Smooth muscle cell (in vitro differentiated cells): Measurements from ENCODE around the gene GRM8. TPM values are rescaled to one million over a fixed set of nuclear protein-coding genes. Genes with fewer than 3 reads are reported as not detected.

Experiments
- DNase-seq: peaks from one replicate; lab custom pipeline; 2025; ENCODE audit not compliant: unreplicated experiment; lab: John Stamatoyannopoulos, UW
- H2AFZ ChIP-seq: fragments of 200-600 bp; sonication (generic); 2 replicates; pipeline ENCODE4 v1.6.0; 2016; ENCODE audit warnings: antibody characterized with exemption, low read depth, mild to moderate bottlenecking
- H3F3A ChIP-seq: fragments of 200-600 bp; sonication (generic); 2 replicates; pipeline ENCODE4 v1.6.0; 2017; ENCODE audit warnings: antibody characterized with exemption, low read depth
- H3K27ac ChIP-seq: fragments of 200-600 bp; sonication (generic); 2 replicates; pipeline ENCODE4 v1.5.1; 2016; ENCODE audit warnings: low read depth, mild to moderate bottlenecking
- H3K27me3 ChIP-seq: fragments of 200-600 bp; sonication (generic); 2 replicates; pipeline ENCODE4 v1.6.1; 2016; ENCODE audit warnings: low read depth, mild to moderate bottlenecking
- H3K36me3 ChIP-seq: fragments of 200-600 bp; sonication (generic); 2 replicates; pipeline ENCODE4 v1.5.1; 2016; ENCODE audit warnings: low read depth
- H3K4me1 ChIP-seq: fragments of 200-600 bp; sonication (generic); 2 replicates; pipeline ENCODE4 v1.5.1; 2016; ENCODE audit warnings: low read depth
- H3K4me2 ChIP-seq: fragments of 200-600 bp; sonication (generic); 2 replicates; pipeline ENCODE4 v1.6.0; 2016; ENCODE audit warnings: mild to moderate bottlenecking
- H3K4me3 ChIP-seq: fragments of 200-600 bp; sonication (generic); 2 replicates; pipeline ENCODE4 v1.5.1; 2016; ENCODE audit warnings: mild to moderate bottlenecking
- H3K79me2 ChIP-seq: fragments of 200-600 bp; sonication (generic); 2 replicates; pipeline ENCODE4 v1.6.0; 2016; ENCODE audit warnings: low read depth, mild to moderate bottlenecking
- H3K9ac ChIP-seq: fragments of 200-600 bp; sonication (generic); 2 replicates; pipeline ENCODE4 v1.6.0; 2016; ENCODE audit warnings: low read depth
- H3K9me3 ChIP-seq: fragments of 200-600 bp; sonication (generic); replicated peaks from 2 replicates; pipeline ENCODE4 v1.5.1; 2016; ENCODE audit warnings: low read depth
- H4K20me1 ChIP-seq: fragments of 200-600 bp; sonication (generic); 2 replicates; pipeline ENCODE4 v1.6.0; 2016; ENCODE audit warnings: low read depth
- WGBS: methylation state at CpG from one replicate; pipeline ENCODE4 v1.1.7; 2016; ENCODE audit warnings: low lambda C conversion rate; 5-methylcytosine and 5-hydroxymethylcytosine counted together
- polyA plus RNA-seq: library from polyadenylated mRNA; unstranded; fragments of >200 nt; fragmentation: Nextera tagmentation; extraction: Ambion mirVana; gene quantifications from 2 replicates; pipeline ENCODE4 v1.2.1, GENCODE V29; 2016
- total RNA-seq: library from RNA; depleted of rRNA; stranded (reverse); fragments of >200 nt; gene quantifications from 2 replicates; pipeline ENCODE4 v1.2.3, GENCODE V29; 2014
- TF ChIP-seq, protein P1 (sequence below): fragments of 200-600 bp; sonication (generic); IDR thresholded peaks from 2 replicates; pipeline ENCODE4 v1.5.1; 2017; ENCODE audit warnings: borderline replicate concordance, mild to moderate bottlenecking, antibody characterized with exemption; ENCODE audit not compliant: insufficient read depth, poor library complexity, severe bottlenecking

The GRM8 gene
- total and polyA plus RNA-seq, 2 experiments from 2014 or later: 9.8 to 20.5 TPM

- no peaks in the 10 kb centered on the region for H3F3A ChIP-seq
- H3K4me1 ChIP-seq: no peaks in the 10 kb centered on the region
- no peaks in the 10 kb centered on the region for H4K20me1 ChIP-seq
- H3K27me3 ChIP-seq: no peaks in the 10 kb centered on the region
- TF ChIP-seq, protein P1, sequence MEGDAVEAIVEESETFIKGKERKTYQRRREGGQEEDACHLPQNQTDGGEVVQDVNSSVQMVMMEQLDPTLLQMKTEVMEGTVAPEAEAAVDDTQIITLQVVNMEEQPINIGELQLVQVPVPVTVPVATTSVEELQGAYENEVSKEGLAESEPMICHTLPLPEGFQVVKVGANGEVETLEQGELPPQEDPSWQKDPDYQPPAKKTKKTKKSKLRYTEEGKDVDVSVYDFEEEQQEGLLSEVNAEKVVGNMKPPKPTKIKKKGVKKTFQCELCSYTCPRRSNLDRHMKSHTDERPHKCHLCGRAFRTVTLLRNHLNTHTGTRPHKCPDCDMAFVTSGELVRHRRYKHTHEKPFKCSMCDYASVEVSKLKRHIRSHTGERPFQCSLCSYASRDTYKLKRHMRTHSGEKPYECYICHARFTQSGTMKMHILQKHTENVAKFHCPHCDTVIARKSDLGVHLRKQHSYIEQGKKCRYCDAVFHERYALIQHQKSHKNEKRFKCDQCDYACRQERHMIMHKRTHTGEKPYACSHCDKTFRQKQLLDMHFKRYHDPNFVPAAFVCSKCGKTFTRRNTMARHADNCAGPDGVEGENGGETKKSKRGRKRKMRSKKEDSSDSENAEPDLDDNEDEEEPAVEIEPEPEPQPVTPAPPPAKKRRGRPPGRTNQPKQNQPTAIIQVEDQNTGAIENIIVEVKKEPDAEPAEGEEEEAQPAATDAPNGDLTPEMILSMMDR: no peak
- H3K9me3 ChIP-seq: no peaks in the 10 kb centered on the region
- H3K9ac ChIP-seq: no peak overlapping the region
- H3K27ac ChIP-seq: no peak overlapping the region
- no peak overlapping the region for H3K4me3 ChIP-seq
- no peaks in the 10 kb centered on the region for H3K79me2 ChIP-seq
- no peak for DNase-seq
- no peak overlapping the region for H3K4me2 ChIP-seq
- 79% methylated on average over 4 of the region's 4 CpGs for WGBS
- no peak overlapping the region for H2AFZ ChIP-seq
- H3K36me3 ChIP-seq: no peaks in the 10 kb centered on the region
Observed at GRCh38 chr7:126557271-126557670, 695.5 kb downstream of the GRM8 start.

GRCh38 chr7:126541406-126541805, 711.3 kb downstream of the GRM8 start:
- Histone ChIP-seq H2AFZ (no peak overlapping the region), H3K4me1 (no peaks in the 10 kb centered on the region), H3K4me3 (no peak overlapping the region), H3F3A (no peaks in the 10 kb centered on the region), H3K9ac (no peak overlapping the region), H3K9me3 (no peaks in the 10 kb centered on the region), H4K20me1 (no peaks in the 10 kb centered on the region), H3K4me2 (no peak overlapping the region), H3K79me2 (peaks cover 2% of the 10 kb centered on the region), H3K36me3 (no peaks in the 10 kb centered on the region), H3K27ac (no peak overlapping the region), H3K27me3 (no peaks in the 10 kb centered on the region)
- WGBS: 80% methylated on average over 5 of the region's 5 CpGs
- DNase-seq: no peak
- TF ChIP-seq, protein P1: no peak

DNA sequence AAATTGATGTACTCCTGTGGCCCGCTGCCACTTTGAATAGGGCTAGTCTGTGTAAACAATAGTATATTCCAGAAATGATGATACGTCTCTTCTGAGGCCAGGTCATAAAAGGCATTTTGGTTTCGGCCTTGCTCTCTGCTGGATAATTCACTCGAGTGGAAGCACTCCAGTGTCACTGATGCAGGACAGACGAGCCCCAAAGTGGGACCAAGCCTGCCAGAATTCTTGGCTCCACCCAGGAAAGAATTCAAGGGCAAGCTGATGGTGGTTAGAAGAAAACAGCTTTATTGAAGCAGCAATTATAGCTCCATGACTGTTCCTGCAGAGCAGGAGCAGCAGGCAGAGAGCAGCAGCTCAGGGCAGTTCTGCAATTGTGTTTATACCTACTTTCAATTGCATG, 717.6 kb downstream of the GRM8 start:
- no peaks in the 10 kb centered on the region for H3K27me3 ChIP-seq
- WGBS: 88% methylated on average over 5 of the region's 5 CpGs
- peaks cover 2% of the 10 kb centered on the region for H3K79me2 ChIP-seq
- no peaks in the 10 kb centered on the region for H3K36me3 ChIP-seq
- DNase-seq: no peak
- no peaks in the 10 kb centered on the region for H3K9me3 ChIP-seq
- H3K9ac ChIP-seq: no peak overlapping the region
- no peaks in the 10 kb centered on the region for H3K4me1 ChIP-seq
- no peak overlapping the region for H3K27ac ChIP-seq
- TF ChIP-seq, protein P1: no peak
- no peak overlapping the region for H3K4me2 ChIP-seq
- no peak overlapping the region for H2AFZ ChIP-seq
- no peak overlapping the region for H3K4me3 ChIP-seq
- H4K20me1 ChIP-seq: no peaks in the 10 kb centered on the region
- no peaks in the 10 kb centered on the region for H3F3A ChIP-seq

- Histone ChIP-seq H3K27ac (no peak overlapping the region), H3F3A (no peaks in the 10 kb centered on the region), H3K9ac (no peak overlapping the region), H3K4me2 (no peak overlapping the region), H3K27me3 (no peaks in the 10 kb centered on the region), H3K36me3 (no peaks in the 10 kb centered on the region), H3K4me3 (no peak overlapping the region), H2AFZ (no peak overlapping the region), H3K79me2 (peaks cover 2% of the 10 kb centered on the region), H4K20me1 (no peaks in the 10 kb centered on the region), H3K9me3 (no peaks in the 10 kb centered on the region), H3K4me1 (no peaks in the 10 kb centered on the region)
- 92% methylated on average over 7 of the region's 7 CpGs for WGBS
- DNase-seq: no peak
- TF ChIP-seq, protein P1: no peak
Observed at GRCh38 chr7:126533715-126534114, 719.0 kb downstream of the GRM8 start.
